HG02973 (cell line): Measurements from ENCODE around the gene VGF.
"Not testable (repeated sequence)": the region's sequence is repeated elsewhere in the genome, so short reads cannot be mapped to it uniquely, and the experiment has no call there.

Experiments
- ATAC-seq: cut with Tn5 transposase; IDR thresholded peaks from one replicate; pipeline ENCODE4 v1.9.1; 2021; ENCODE audit warnings: moderate library complexity; ENCODE audit not compliant: unreplicated experiment

Gene VGF

GRCh38 chr7:101140339-101140699 lies 25.1 kb downstream of the VGF start:
- ATAC-seq, result no peak

- peak; percentile 61 for ATAC-seq
These were observed 27.0 kb downstream of the VGF start for GRCh38 chr7:101138213-101138870.

- no peak for ATAC-seq
These were observed 27.6 kb downstream of the VGF start for GRCh38 chr7:101137651-101138212.

GRCh38 chr7:101134399-101134980 lies 30.9 kb downstream of the VGF start:
- no peak for ATAC-seq

- ATAC-seq, result no peak
These were observed 31.6 kb downstream of the VGF start for GRCh38 chr7:101133621-101134398.

GRCh38 chr7:101132626-101133600 lies 32.5 kb downstream of the VGF start:
- ATAC-seq, result not testable (repeated sequence)

- ATAC-seq, result no peak
These were observed 35.7 kb downstream of the VGF start for GRCh38 chr7:101129603-101130117.

DNA sequence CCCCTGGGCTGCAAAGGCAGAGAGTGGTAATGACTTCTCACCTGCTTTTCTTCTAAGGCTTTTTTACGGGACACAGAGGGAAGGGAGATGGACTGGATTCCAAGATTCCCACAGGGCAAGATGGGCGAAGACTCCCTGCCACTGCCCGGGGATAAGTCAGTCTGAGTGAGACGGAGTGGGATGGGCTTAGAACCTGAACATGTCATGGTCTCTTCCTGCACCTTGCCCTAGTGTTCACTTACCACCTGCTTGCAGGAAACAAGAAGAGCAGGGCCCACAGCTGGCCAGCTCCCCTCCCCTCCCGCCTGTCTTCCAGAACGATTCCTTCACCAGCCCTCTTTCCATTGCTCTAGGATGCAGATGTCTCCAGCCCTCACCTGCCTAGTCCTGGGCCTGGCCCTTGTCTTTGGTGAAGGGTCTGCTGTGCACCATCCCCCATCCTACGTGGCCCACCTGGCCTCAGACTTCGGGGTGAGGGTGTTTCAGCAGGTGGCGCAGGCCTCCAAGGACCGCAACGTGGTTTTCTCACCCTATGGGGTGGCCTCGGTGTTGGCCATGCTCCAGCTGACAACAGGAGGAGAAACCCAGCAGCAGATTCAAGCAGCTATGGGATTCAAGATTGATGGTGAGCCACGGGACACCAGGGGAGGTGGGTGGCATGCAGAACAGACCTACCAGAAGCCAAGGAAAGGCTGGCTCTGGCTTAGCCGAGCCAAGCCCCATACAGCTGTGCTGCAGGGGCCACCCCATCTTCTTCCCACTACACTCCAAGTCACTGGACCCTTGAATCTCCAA lies 37.1 kb downstream of the VGF start:
- no peak for ATAC-seq

- no peak for ATAC-seq
These were observed 37.8 kb downstream of the VGF start for GRCh38 chr7:101127460-101128039.

- ATAC-seq, result peak; percentile 40
These were observed 38.5 kb downstream of the VGF start, which contains the start of gene SERPINE1 for GRCh38 chr7:101126651-101127459. Gene SERPINE1, plus strand, starts transcription at chr7:101127104. Its CDS starts 1,290 bp downstream, at chr7:101128394.

DNA sequence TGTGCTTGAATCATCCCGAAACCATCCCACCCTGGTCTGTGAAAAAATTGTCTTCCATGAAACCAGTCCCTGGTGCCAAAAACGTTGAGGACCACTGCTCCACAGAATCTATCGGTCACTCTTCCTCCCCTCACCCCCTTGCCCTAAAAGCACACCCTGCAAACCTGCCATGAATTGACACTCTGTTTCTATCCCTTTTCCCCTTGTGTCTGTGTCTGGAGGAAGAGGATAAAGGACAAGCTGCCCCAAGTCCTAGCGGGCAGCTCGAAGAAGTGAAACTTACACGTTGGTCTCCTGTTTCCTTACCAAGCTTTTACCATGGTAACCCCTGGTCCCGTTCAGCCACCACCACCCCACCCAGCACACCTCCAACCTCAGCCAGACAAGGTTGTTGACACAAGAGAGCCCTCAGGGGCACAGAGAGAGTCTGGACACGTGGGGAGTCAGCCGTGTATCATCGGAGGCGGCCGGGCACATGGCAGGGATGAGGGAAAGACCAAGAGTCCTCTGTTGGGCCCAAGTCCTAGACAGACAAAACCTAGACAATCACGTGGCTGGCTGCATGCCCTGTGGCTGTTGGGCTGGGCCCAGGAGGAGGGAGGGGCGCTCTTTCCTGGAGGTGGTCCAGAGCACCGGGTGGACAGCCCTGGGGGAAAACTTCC lies 39.2 kb downstream of the VGF start:
- peak; percentile 37 for ATAC-seq

DNA sequence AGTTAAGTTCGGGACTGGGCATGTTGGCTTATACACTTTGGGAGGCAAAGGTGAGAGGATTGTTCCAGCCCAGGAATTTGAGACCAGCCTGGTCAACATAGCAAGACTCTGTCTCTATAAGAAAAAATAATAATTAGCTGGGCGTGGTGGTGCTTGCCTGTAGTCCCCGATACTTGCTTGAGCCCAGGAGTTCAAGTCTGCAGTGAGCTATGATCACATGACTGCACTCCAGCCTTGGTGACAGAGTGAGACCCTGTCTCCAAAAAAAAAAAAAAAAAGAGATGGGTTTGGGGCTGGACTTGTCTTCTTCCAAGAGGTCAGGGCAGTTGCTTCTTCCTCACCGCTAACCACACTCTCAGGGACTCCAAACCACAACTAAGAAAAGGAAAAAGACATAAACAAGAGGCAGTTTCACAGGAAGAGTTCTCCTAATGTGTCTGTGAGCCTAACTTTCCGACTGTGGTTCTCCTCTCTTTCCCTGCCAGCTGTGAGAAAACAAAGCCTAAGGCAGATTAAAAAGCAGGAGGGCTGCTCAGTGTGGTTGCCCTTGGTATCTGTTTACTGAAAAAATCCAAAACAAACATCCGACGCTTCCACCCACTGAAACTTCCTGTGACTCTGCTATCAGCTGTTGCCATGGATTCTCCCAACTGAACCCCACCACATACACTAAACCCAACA lies 40.9 kb downstream of the VGF start:
- no peak for ATAC-seq

- no peak for ATAC-seq
These were observed 41.7 kb downstream of the VGF start for GRCh38 chr7:101123703-101124068.

DNA sequence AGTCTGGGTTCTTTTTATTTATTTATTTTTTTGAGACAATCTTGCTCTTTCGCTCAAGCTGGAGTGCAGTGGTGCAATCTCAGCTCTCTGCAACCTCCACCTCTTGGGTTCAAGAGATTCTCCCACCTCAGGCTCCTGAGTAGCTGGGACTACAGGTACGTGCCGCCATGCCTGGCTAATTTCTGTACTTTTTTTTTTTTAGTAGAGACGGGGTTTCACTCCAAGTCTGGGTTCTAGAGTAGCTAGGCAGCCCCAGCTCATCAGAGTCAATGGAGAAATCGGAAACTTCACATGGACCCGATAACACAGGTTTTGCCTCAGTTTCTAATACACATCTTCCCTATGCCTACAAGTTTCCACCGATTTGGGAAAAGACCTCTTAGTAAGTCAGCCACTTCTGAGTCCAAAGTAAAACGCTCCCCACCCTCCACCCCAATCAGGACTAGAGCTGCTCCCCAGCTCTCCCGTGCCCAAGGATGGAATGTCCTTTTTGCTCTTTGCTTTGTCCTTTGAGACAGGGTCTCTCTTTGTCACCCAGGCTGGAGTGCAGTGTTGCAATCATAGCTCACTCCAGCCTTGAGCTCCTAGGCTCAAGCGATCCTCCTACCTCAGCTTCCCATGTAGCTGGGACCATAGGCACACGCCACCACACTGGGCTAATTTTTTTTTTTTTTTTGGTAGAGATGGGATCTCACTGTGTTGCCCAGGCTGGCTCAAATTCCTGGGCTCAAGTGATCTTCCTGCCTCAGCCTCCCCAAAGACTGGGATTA lies 42.3 kb downstream of the VGF start:
- no peak for ATAC-seq

GRCh38 chr7:101121991-101122932 lies 43.1 kb downstream of the VGF start:
- no peak for ATAC-seq

GRCh38 chr7:101121631-101121990 lies 43.8 kb downstream of the VGF start:
- not testable (repeated sequence) for ATAC-seq
